MCF 10A (cell line): ENCODE data around the gene KHK. TPM values are rescaled to one million over a fixed set of nuclear protein-coding genes. Genes with fewer than 3 reads are reported as not detected.

Source experiments
- BruUV-seq: library from RNA; stranded (reverse); fragments of 400-500 nt; replicated peaks from 2 replicates; lab custom pipeline; 2021; lab: Mats Ljungman, UMichigan
- CTCF ChIA-PET: fragments of 300-600 bp; sonication (Branson Sonifier 250); formaldehyde crosslinking; extraction: SDS; loops from one replicate; lab custom pipeline; 2021; ENCODE audit warnings: antibody characterized with exemption, inconsistent platforms; lab: Yijun Ruan, JAX
- POLR2A ChIA-PET: fragments of 300-600, 350-650 bp; sonication (Branson Sonifier 250); formaldehyde crosslinking; extraction: SDS; loops from one replicate; lab custom pipeline; 2020; ENCODE audit warnings: antibody characterized with exemption, inconsistent platforms; lab: Yijun Ruan, JAX
- DNase-seq: peaks from one replicate; pipeline ENCODE4 v3.0.0-alpha.2; 2018; ENCODE audit not compliant: unreplicated experiment
- H3K27ac Mint-ChIP-seq: one replicate; pipeline ENCODE4 v1.8.0; 2022; ENCODE audit warnings: mild to moderate bottlenecking, low read depth, mixed read lengths; ENCODE audit not compliant: unreplicated experiment
- H3K27me3 Mint-ChIP-seq: one replicate; pipeline ENCODE4 v1.8.0; 2022; ENCODE audit warnings: mixed read lengths; ENCODE audit not compliant: insufficient read depth, unreplicated experiment
- H3K36me3 Mint-ChIP-seq: one replicate; pipeline ENCODE4 v1.8.0; 2022; ENCODE audit warnings: mild to moderate bottlenecking, moderate library complexity, mixed read lengths; ENCODE audit not compliant: insufficient read depth, unreplicated experiment
- H3K4me1 Mint-ChIP-seq: one replicate; pipeline ENCODE4 v1.8.0; 2022; ENCODE audit warnings: mixed read lengths; ENCODE audit not compliant: insufficient read depth, unreplicated experiment
- H3K4me3 Mint-ChIP-seq: one replicate; pipeline ENCODE4 v1.8.0; 2022; ENCODE audit warnings: mild to moderate bottlenecking, moderate library complexity, mixed read lengths; ENCODE audit not compliant: unreplicated experiment
- H3K9me3 Mint-ChIP-seq: one replicate; pipeline ENCODE4 v1.8.0; 2022; ENCODE audit warnings: mixed read lengths; ENCODE audit not compliant: unreplicated experiment
- CTCF ChIP-seq: fragments of 200-600 bp; IDR thresholded peaks from one replicate; pipeline ENCODE4 v1.8.0; 2022; ENCODE audit warnings: antibody characterized with exemption, mild to moderate bottlenecking; ENCODE audit not compliant: unreplicated experiment
- intact Hi-C: fragments of 100-400 bp; cut with micrococcal nuclease; formaldehyde crosslinking; loops from 2 replicates; pipeline ENCODE4 v1.14.1; 2022
- total RNA-seq: library from RNA; stranded (reverse); gene quantifications from 2 replicates; pipeline ENCODE4 v1.2.3, GENCODE V29; 2022

Gene KHK
- total RNA-seq, 1 experiment from 2014 or later = 2.6 TPM

- BruUV-seq = no TSS peak
- CTCF ChIA-PET = interaction anchor here (1.3 kb wide), 1 partner anchor 26 kb away, joined by 5 read pairs; no protein-coding TSS in a partner anchor
- H3K9me3 Mint-ChIP-seq = no peaks in the 10 kb centered on the region
- peaks cover 34% of the 10 kb centered on the region for H3K36me3 Mint-ChIP-seq
- intact Hi-C loops = no loop called here
- H3K27ac Mint-ChIP-seq = no peak overlapping the region
- no peaks in the 10 kb centered on the region for H3K27me3 Mint-ChIP-seq
- peak; percentile 9 for DNase-seq
- H3K4me1 Mint-ChIP-seq = no peaks in the 10 kb centered on the region
- no peak for TF ChIP-seq CTCF
- POLR2A ChIA-PET = interaction anchor here (1.0 to 1.2 kb wide), 3 partner anchors 9 to 69 kb away, joined by 3 to 4 read pairs (median 3); partner anchors contain the start of genes AGBL5 and TMEM214
- H3K4me3 Mint-ChIP-seq = no peak overlapping the region
Observed at GRCh38 chr2:27042159-27042661, 44.4 kb upstream of the KHK start.

GRCh38 chr2:27042985-27043634, 43.5 kb upstream of the KHK start:
- intact Hi-C loops = no loop called here
- CTCF ChIA-PET = interaction anchor here (1.3 kb wide), 2 partner anchors 26 to 60 kb away, joined by 4 to 5 read pairs; no protein-coding TSS in a partner anchor
- peaks cover 32% of the 10 kb centered on the region for H3K36me3 Mint-ChIP-seq
- DNase-seq = no peak
- H3K4me3 Mint-ChIP-seq = no peak overlapping the region
- no peaks in the 10 kb centered on the region for H3K4me1 Mint-ChIP-seq
- no peak overlapping the region for H3K27ac Mint-ChIP-seq
- BruUV-seq = no TSS peak
- no peak for TF ChIP-seq CTCF
- POLR2A ChIA-PET = interaction anchor here (1.1 to 1.2 kb wide), 2 partner anchors 8 to 70 kb away, joined by 3 to 4 read pairs; partner anchors contain the start of gene AGBL5
- no peaks in the 10 kb centered on the region for H3K9me3 Mint-ChIP-seq
- H3K27me3 Mint-ChIP-seq = no peaks in the 10 kb centered on the region

GRCh38 chr2:27049422-27050280, 36.9 kb upstream of the KHK start:
- Mint-ChIP-seq H3K27ac (peak overlapping the region; percentile 84), H3K9me3 (no peaks in the 10 kb centered on the region), H3K4me3 (peak overlapping the region; percentile 93), H3K36me3 (peaks cover 30% of the 10 kb centered on the region), H3K27me3 (no peaks in the 10 kb centered on the region), H3K4me1 (no peaks in the 10 kb centered on the region)
- ChIA-PET POLR2A (interaction anchor here (0.7 to 9.2 kb wide), 12 partner anchors 10 to 1471 kb away, joined by 3 to 175 read pairs (median 8); partner anchors contain the start of genes GTF3C2, MPV17, OST4 and TMEM214), CTCF (interaction anchor here (0.6 to 1.7 kb wide), 11 partner anchors 10 to 240 kb away, joined by 3 to 5 read pairs (median 3); partner anchors contain the start of gene OST4)
- BruUV-seq = no TSS peak
- no peak for DNase-seq
- intact Hi-C loops = loop anchor here (1.0 to 2.0 kb wide), 3 partner anchors 17 to 88 kb away; partner anchors contain the start of genes KHK and TMEM214
- no peak for TF ChIP-seq CTCF
